ENCODE results near the gene STK39.

STK39 gene

GRCh38 chr2:167961536-167962048, 285.8 kb downstream of the STK39 start:
- Histone ChIP-seq H3K14ac (ENCODE audit: low read length) (no peak overlapping the region), H3K9me3 (ENCODE audit: insufficient read depth, low read depth, low read length) (peaks cover 2% of the 10 kb centered on the region), H4K8ac (ENCODE audit: low read depth, low read length) (no peak overlapping the region), H3K4me1 (ENCODE audit: control insufficient read depth in 1 of 2, insufficient read depth in 2 of 2, low read length in 2 of 2) (peaks cover 8 to 9% of the 10 kb centered on the region in 2 experiments), H2AFZ (ENCODE audit: insufficient read depth, low read length, poor library complexity) (no peak overlapping the region), H3K18ac (ENCODE audit: low read length) (no peak overlapping the region), H2BK12ac (ENCODE audit: low read length) (peak overlapping the region; percentile 53), H3K79me1 (ENCODE audit: low read length) (peaks cover 1% of the 10 kb centered on the region), H3K27me3 (ENCODE audit: insufficient read depth, low read length) (no peaks in the 10 kb centered on the region), H4K12ac (ENCODE audit: low read depth, low read length) (peak overlapping the region; percentile 58), H3K4ac (ENCODE audit: low read depth, low read length) (no peak overlapping the region), H4K91ac (ENCODE audit: low read depth, low read length) (no peak overlapping the region), H3K9ac (ENCODE audit: low read length) (no peak overlapping the region), H2BK120ac (ENCODE audit: insufficient read depth, low read length, poor library complexity) (no peak overlapping the region), H3K36me3 (ENCODE audit: control insufficient read depth in 1 of 2, insufficient read depth in 2 of 2, low read length in 2 of 2) (no peaks in the 10 kb centered on the region), H2AK5ac (ENCODE audit: low read length) (no peak overlapping the region), H3K23ac (ENCODE audit: low read length) (no peak overlapping the region), H3K4me3 (ENCODE audit: low read depth, low read length) (no peak overlapping the region), H3K27ac (ENCODE audit: low read depth, low read length) (no peak overlapping the region), H2BK5ac (ENCODE audit: low read depth, low read length, poor library complexity) (no peak overlapping the region), H3K4me2 (ENCODE audit: low read length) (peak overlapping the region; percentile 23), H3K79me2 (ENCODE audit: control insufficient read depth, insufficient read depth, low read length, poor library complexity) (no peaks in the 10 kb centered on the region)
- no peak for DNase-seq
- WGBS (ENCODE audit: extremely low coverage, insufficient coverage, insufficient read length), result no CpG with 5 or more reads among the region's 3 CpGs

GRCh38 chr2:167960089-167960747, 287.2 kb downstream of the STK39 start:
- no peak overlapping the region for H2AFZ ChIP-seq (ENCODE audit: insufficient read depth, low read length, poor library complexity)

GRCh38 chr2:167957662-167958061, 289.7 kb downstream of the STK39 start:
- peaks cover 8 to 9% of the 10 kb centered on the region in 2 experiments for H3K4me1 ChIP-seq (ENCODE audit: control insufficient read depth in 1 of 2, insufficient read depth in 2 of 2, low read length in 2 of 2)
- no peak overlapping the region for H2BK5ac ChIP-seq (ENCODE audit: low read depth, low read length, poor library complexity)
- peaks cover 1% of the 10 kb centered on the region for H3K79me1 ChIP-seq (ENCODE audit: low read length)
- H3K14ac ChIP-seq (ENCODE audit: low read length), result no peak overlapping the region
- H3K23ac ChIP-seq (ENCODE audit: low read length), result no peak overlapping the region
- H3K27me3 ChIP-seq (ENCODE audit: insufficient read depth, low read length), result no peaks in the 10 kb centered on the region
- H3K9me3 ChIP-seq (ENCODE audit: insufficient read depth, low read depth, low read length), result peaks cover 2% of the 10 kb centered on the region
- WGBS (ENCODE audit: extremely low coverage, insufficient coverage, insufficient read length), result no CpG with 5 or more reads among the region's 2 CpGs
- H3K79me2 ChIP-seq (ENCODE audit: control insufficient read depth, insufficient read depth, low read length, poor library complexity), result no peaks in the 10 kb centered on the region
- H2BK12ac ChIP-seq (ENCODE audit: low read length), result no peak overlapping the region
- H3K4ac ChIP-seq (ENCODE audit: low read depth, low read length), result no peak overlapping the region
- H2AK5ac ChIP-seq (ENCODE audit: low read length), result no peak overlapping the region
- H3K9ac ChIP-seq (ENCODE audit: low read length), result no peak overlapping the region
- DNase-seq, result no peak
- H3K18ac ChIP-seq (ENCODE audit: low read length), result no peak overlapping the region
- no peak overlapping the region for H3K4me2 ChIP-seq (ENCODE audit: low read length)
- H2AFZ ChIP-seq (ENCODE audit: insufficient read depth, low read length, poor library complexity), result no peak overlapping the region
- no peak overlapping the region for H4K91ac ChIP-seq (ENCODE audit: low read depth, low read length)
- H4K8ac ChIP-seq (ENCODE audit: low read depth, low read length), result no peak overlapping the region
- no peak overlapping the region for H2BK120ac ChIP-seq (ENCODE audit: insufficient read depth, low read length, poor library complexity)
- no peak overlapping the region for H3K27ac ChIP-seq (ENCODE audit: low read depth, low read length)
- no peak overlapping the region for H4K12ac ChIP-seq (ENCODE audit: low read depth, low read length)
- H3K36me3 ChIP-seq (ENCODE audit: control insufficient read depth in 1 of 2, insufficient read depth in 2 of 2, low read length in 2 of 2), result no peaks in the 10 kb centered on the region
- no peak overlapping the region for H3K4me3 ChIP-seq (ENCODE audit: low read depth, low read length)

More at GRCh38 chr2:167960089-167960747, 287.2 kb downstream of the STK39 start:
- Histone ChIP-seq H3K18ac (ENCODE audit: low read length) (no peak overlapping the region), H3K79me1 (ENCODE audit: low read length) (peaks cover 1% of the 10 kb centered on the region), H3K23ac (ENCODE audit: low read length) (no peak overlapping the region), H3K4me1 (ENCODE audit: control insufficient read depth in 1 of 2, insufficient read depth in 2 of 2, low read length in 2 of 2) (peaks cover 8 to 9% of the 10 kb centered on the region in 2 experiments), H3K4me3 (ENCODE audit: low read depth, low read length) (no peak overlapping the region), H4K12ac (ENCODE audit: low read depth, low read length) (no peak overlapping the region), H2AK5ac (ENCODE audit: low read length) (no peak overlapping the region), H3K27ac (ENCODE audit: low read depth, low read length) (no peak overlapping the region), H3K36me3 (ENCODE audit: control insufficient read depth in 1 of 2, insufficient read depth in 2 of 2, low read length in 2 of 2) (no peaks in the 10 kb centered on the region), H3K27me3 (ENCODE audit: insufficient read depth, low read length) (no peaks in the 10 kb centered on the region), H4K91ac (ENCODE audit: low read depth, low read length) (no peak overlapping the region), H3K9me3 (ENCODE audit: insufficient read depth, low read depth, low read length) (peaks cover 2% of the 10 kb centered on the region), H2BK5ac (ENCODE audit: low read depth, low read length, poor library complexity) (no peak overlapping the region), H3K79me2 (ENCODE audit: control insufficient read depth, insufficient read depth, low read length, poor library complexity) (no peaks in the 10 kb centered on the region), H2BK12ac (ENCODE audit: low read length) (peak overlapping the region; percentile 17), H2BK120ac (ENCODE audit: insufficient read depth, low read length, poor library complexity) (no peak overlapping the region), H3K4ac (ENCODE audit: low read depth, low read length) (no peak overlapping the region), H3K9ac (ENCODE audit: low read length) (peak overlapping the region; percentile 29), H4K8ac (ENCODE audit: low read depth, low read length) (no peak overlapping the region), H3K14ac (ENCODE audit: low read length) (no peak overlapping the region), H3K4me2 (ENCODE audit: low read length) (no peak overlapping the region)
- no peak for DNase-seq
- no CpG with 5 or more reads among the region's 9 CpGs for WGBS (ENCODE audit: extremely low coverage, insufficient coverage, insufficient read length)

GRCh38 chr2:167955264-167955906, 292.0 kb downstream of the STK39 start:
- Histone ChIP-seq H3K9me3 (ENCODE audit: insufficient read depth, low read depth, low read length) (peaks cover under 1% of the 10 kb centered on the region), H3K4me2 (ENCODE audit: low read length) (no peak overlapping the region), H3K79me1 (ENCODE audit: low read length) (no peaks in the 10 kb centered on the region), H2AFZ (ENCODE audit: insufficient read depth, low read length, poor library complexity) (no peak overlapping the region), H3K36me3 (ENCODE audit: control insufficient read depth in 1 of 2, insufficient read depth in 2 of 2, low read length in 2 of 2) (no peaks in the 10 kb centered on the region), H4K91ac (ENCODE audit: low read depth, low read length) (no peak overlapping the region), H4K8ac (ENCODE audit: low read depth, low read length) (no peak overlapping the region), H4K12ac (ENCODE audit: low read depth, low read length) (no peak overlapping the region), H3K4ac (ENCODE audit: low read depth, low read length) (no peak overlapping the region), H3K14ac (ENCODE audit: low read length) (no peak overlapping the region), H3K18ac (ENCODE audit: low read length) (no peak overlapping the region), H3K23ac (ENCODE audit: low read length) (no peak overlapping the region), H3K9ac (ENCODE audit: low read length) (no peak overlapping the region), H2AK5ac (ENCODE audit: low read length) (no peak overlapping the region), H2BK120ac (ENCODE audit: insufficient read depth, low read length, poor library complexity) (no peak overlapping the region), H2BK12ac (ENCODE audit: low read length) (no peak overlapping the region), H2BK5ac (ENCODE audit: low read depth, low read length, poor library complexity) (no peak overlapping the region), H3K4me3 (ENCODE audit: low read depth, low read length) (no peak overlapping the region), H3K4me1 (ENCODE audit: control insufficient read depth in 1 of 2, insufficient read depth in 2 of 2, low read length in 2 of 2) (peaks cover under 1 to 2% of the 10 kb centered on the region in 2 experiments), H3K27me3 (ENCODE audit: insufficient read depth, low read length) (no peaks in the 10 kb centered on the region), H3K79me2 (ENCODE audit: control insufficient read depth, insufficient read depth, low read length, poor library complexity) (no peaks in the 10 kb centered on the region), H3K27ac (ENCODE audit: low read depth, low read length) (no peak overlapping the region)
- no peak for DNase-seq
- WGBS (ENCODE audit: extremely low coverage, insufficient coverage, insufficient read length), result no CpG with 5 or more reads among the region's 6 CpGs

Data from trophoblast cell (in vitro differentiated cells and primary cell).